ACHN (cell line): Measurements from ENCODE around the gene SELENOW.
"Not testable (repeated sequence)": the region's sequence is repeated elsewhere in the genome, so short reads cannot be mapped to it uniquely, and the experiment has no call there.

Experiments used
- DNase-seq: peaks from one replicate; pipeline ENCODE4 v3.0.0-alpha.2; 2015
- in situ Hi-C: cut with HindIII; loops from 2 replicates; pipeline ENCODE4 v1.10.0; 2017; ENCODE audit warnings: low sequenced_read_pairs, low pct_ligation_motif_present, low pct_unique_long_range_greater_than_20kb

SELENOW gene

GRCh38 chr19:47777245-47778048, 1.1 kb upstream of the SELENOW start:
- DNase-seq, in situ Hi-C loops: not testable (repeated sequence)

DNA sequence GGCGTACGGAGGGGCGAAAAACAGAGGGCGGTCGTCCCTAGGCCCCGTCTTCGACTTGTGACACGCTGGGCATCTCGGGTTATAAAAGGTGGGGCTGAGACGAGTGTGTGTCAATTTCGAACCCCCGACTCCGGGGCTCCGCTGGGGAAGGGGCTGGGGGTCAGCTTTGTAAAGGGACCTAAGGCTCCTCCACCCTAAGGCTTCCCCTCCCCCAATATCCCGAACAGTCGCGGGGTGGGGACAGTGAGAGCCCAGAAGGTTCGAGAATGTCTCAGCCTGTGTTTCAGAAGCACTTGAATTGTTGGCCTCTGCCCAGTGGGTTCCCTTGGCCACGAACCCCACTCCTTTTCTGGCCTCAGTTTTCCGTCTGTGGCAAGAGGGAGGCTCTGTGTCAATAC, 450 bp downstream of the SELENOW start:
- in situ Hi-C loops, result no loop called here
- DNase-seq, result no peak

GRCh38 chr19:47779524-47780214, 1.2 kb downstream of the SELENOW start:
- in situ Hi-C loops, result no loop called here
- no peak for DNase-seq

- in situ Hi-C loops, result no loop called here
- DNase-seq, result no peak
Measured at GRCh38 chr19:47780215-47780551, 1.7 kb downstream of the SELENOW start.

- in situ Hi-C loops, result no loop called here
- no peak for DNase-seq
Measured at GRCh38 chr19:47781590-47782262, 3.2 kb downstream of the SELENOW start.

DNA sequence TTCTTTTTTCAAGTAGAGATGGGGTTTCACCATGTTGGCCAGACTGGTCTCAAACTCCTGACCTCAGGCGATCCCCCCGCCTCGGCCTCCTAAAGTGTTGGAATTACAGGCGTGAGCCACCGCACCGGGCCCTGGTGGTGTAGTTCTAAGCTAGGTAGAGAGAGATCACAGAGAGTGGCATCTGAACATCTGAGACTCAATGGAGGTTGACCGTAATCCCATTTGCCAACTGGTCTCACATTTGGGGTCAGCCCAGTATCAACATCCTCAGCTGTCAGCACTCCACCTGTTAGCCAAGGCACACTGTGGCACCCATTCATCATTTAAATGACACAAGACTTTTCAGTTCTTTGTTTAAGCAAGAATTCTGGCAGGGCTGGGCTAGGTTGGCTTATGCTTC, 8.1 kb downstream of the SELENOW start:
- no peak for DNase-seq
- in situ Hi-C loops, result no loop called here

- in situ Hi-C loops, result not testable (repeated sequence)
Measured at GRCh38 chr19:47787307-47787706, 8.8 kb downstream of the SELENOW start.

DNA sequence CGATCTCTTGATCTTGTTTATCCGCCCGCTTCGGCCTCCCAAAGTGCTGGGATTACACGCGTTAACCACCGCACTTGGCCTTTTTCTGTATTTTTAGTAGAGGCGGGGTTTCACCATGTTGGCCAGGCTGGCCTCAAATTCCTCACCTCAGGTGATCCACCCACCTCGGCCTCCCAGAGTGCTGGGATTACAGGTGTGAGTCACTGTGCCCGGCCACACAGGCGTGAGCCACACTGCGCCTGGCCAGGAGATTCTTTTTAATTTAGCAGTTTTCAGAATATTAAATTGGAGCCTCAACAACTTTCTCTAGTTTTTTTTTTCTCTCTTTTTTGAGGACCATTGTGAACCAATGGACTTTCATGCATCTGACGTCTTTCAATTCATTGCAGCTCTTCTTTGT, 11.3 kb downstream of the SELENOW start:
- in situ Hi-C loops, DNase-seq: not testable (repeated sequence)

More at GRCh38 chr19:47787307-47787706, 8.8 kb downstream of the SELENOW start:
- not testable (repeated sequence) for DNase-seq

DNA sequence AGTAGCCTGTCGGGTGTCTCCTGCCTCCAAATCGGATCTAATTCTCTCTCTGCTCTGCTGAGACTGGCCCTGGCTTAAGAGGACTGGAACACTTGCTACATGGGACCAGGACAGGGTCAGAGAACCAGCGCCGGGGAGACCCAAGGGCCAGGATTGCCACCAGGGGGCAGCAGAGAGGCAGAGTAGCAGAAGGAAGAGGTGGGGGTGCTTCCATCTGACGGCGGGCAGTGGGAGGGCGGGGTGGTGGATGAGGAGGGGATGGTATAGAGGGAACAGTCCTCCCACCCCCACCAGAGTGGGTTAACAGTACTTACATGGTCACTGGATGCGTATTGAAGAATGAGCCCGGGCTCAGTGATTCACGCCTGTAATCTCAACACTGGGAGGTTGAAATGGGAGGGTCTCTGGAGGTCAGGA, 11.9 kb downstream of the SELENOW start:
- in situ Hi-C loops, result no loop called here
- DNase-seq, result peak; percentile 67

GRCh38 chr19:47792616-47793015, 14.1 kb downstream of the SELENOW start:
- no peak for DNase-seq
- in situ Hi-C loops, result no loop called here

- no peak for DNase-seq
- in situ Hi-C loops, result no loop called here
Measured at GRCh38 chr19:47794526-47794925, 16.0 kb downstream of the SELENOW start.

- no peak for DNase-seq
- in situ Hi-C loops, result no loop called here
Measured at GRCh38 chr19:47796785-47797184, 18.3 kb downstream of the SELENOW start.

GRCh38 chr19:47797996-47798903, 19.7 kb downstream of the SELENOW start:
- no peak for DNase-seq
- in situ Hi-C loops, result no loop called here

GRCh38 chr19:47798904-47799266, 20.4 kb downstream of the SELENOW start:
- no peak for DNase-seq

DNA sequence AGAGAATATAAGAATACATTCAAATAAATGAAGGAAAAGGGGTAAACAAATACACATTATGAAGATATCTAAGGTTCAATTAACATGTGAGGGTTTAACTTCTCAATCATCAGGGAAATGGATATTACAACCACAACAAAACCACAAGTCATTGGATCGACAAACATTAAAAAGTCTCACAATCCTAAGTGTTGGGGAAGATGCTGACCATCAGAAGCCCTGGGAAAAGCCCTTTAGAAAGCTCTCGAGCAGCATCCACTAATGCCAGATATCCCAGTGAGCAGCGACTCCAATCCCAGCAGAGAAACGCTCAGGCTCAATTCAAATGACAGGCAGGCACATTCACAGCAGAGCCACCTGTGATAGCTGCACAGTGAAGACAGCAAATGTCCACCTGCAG, 22.8 kb downstream of the SELENOW start:
- in situ Hi-C loops, result no loop called here
- no peak for DNase-seq

More at GRCh38 chr19:47798904-47799266, 20.4 kb downstream of the SELENOW start:
- in situ Hi-C loops, result no loop called here

GRCh38 chr19:47802521-47803043, 24.1 kb downstream of the SELENOW start:
- DNase-seq, result no peak
- in situ Hi-C loops, result no loop called here

DNA sequence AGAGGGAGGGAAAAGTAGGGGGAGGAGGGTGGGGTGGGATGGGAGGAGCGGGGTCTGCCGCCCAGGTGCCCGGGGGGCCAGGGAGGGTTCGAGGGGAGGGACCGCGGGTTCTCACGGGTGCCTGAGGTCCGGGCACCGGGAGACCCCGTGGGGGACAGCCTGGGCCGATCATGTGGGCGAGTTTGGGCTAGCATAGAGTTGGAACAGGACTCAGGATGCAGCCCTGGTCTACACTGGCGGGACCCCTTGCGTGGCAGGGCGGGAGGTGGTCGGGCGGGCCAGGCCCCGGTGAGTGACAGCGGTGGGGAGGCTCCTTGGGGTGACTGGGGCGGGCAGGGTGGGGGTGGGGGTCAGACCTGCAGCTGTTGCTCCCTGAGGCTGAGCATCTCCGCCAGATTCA, 24.6 kb downstream of the SELENOW start:
- DNase-seq, in situ Hi-C loops: not testable (repeated sequence)

DNA sequence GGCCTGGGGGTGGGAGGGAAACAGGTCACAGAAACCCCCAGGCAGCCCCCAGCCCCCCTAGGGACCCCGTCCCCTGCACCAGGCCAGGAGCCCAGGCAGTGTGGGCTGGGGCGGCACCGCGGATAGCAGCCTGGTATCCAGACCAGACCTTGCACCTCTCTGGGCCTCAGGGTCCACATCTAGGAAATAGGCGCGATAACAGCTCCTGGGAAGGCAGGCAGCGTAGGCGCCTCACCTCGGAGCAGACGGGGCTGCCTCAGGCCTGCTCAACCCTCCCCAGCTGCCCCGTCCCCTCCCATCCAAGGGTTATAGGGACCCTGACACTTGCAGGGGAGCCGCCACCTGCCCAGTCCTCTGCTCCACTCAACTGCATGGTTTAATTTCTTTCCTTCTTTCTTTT, 25.2 kb downstream of the SELENOW start:
- in situ Hi-C loops, DNase-seq: not testable (repeated sequence)
